Stimulated activated CD8-positive, alpha-beta memory T cell treated with anti-CD3 and anti-CD28 coated beads, Interleukin-15, amount 100 ng/mL, for 4 hours (primary cell): Measurements from ENCODE around the gene P2RX7.
"Not testable (repeated sequence)": the region's sequence is repeated elsewhere in the genome, so short reads cannot be mapped to it uniquely, and the experiment has no call there.

ENCODE experiments used
- DNase-seq, 2 donors: peaks; one replicate each; pipeline ENCODE4 v3.0.0-alpha.2; 2020; ENCODE audit warnings: low read depth in 2 of 2

P2RX7 gene

DNA sequence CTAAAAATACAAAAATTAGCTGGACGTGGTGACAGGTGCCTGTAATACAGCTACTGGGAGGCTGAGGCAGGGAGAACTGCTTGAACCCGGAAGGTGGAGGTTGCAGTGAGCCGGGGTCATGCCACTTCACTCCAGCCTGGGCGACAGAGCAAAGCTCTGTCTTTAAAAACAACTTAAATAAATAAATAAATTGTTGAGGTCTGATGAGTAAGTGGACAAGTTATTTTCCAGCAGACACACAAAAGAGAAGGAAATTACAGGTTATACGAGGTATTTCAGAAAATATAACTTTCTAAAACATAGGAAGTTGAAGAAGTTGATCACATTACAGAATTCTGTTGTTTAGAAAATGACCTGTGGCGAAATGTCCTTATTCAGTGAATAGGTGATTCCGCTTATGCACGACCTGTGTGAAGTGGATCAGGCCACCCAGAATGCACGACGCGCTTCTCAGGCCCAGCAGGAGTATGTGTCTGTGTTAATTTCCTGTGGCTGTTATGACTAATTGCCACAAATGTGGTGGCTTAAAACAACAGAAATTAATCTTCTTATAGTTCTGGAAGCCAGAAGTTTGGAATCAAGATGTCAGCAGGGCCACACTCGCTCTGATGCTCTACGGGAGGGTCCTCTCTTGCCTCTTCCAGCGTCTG is 38.1 kb downstream of the P2RX7 start:
- no peak for DNase-seq

DNA sequence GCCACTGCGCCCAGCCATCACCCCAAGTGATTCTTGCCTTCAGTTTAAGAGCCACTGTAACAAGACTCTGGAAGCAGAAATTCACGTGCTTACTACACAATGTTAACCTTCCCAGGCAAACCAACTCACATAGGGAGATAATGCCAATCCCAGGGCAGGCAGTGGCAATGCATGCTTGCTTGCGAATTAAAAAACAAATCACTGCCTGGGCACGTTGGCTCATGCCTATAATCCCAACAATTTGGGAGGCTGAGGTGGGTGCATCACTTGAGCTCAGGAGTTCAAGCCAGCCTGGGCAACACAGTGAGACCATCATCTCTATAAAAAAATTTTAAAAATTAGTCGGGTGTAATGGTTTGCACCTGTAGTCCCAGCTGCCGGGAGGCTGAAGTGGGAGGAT is 39.5 kb downstream of the P2RX7 start:
- DNase-seq, result no peak

DNA sequence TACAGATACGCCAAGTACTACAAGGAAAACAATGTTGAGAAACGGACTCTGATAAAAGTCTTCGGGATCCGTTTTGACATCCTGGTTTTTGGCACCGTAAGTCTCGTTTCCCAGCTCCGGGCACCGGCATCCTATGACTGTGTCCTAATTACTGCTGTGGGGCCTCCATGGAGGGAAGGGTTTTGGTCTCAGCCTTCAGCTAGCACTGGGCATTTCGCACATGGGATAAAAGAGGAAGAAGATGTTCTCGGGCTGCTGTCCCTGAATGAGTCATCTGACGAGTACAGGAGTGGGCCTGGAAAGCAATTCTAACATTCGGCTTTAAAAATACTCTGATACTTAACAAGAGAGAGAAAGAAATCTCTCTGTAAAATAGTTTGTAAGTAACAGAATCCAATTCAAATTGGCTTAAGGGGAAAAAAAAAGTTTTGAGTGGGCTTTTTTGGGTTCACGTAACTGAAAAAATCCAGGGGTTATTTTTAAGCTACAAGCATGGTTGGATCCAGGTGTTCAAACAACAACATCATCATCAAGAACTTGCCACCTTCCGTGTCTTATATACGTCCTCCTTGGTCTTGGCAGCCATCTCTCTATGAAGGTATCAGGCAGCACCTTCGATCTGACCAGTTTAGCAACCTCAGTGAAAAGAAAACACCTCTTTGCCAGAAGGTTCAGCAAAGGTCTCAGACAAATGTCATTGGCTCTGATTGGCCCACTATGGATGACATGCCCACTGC is 42.9 kb downstream of the P2RX7 start:
- no peak for DNase-seq

DNA sequence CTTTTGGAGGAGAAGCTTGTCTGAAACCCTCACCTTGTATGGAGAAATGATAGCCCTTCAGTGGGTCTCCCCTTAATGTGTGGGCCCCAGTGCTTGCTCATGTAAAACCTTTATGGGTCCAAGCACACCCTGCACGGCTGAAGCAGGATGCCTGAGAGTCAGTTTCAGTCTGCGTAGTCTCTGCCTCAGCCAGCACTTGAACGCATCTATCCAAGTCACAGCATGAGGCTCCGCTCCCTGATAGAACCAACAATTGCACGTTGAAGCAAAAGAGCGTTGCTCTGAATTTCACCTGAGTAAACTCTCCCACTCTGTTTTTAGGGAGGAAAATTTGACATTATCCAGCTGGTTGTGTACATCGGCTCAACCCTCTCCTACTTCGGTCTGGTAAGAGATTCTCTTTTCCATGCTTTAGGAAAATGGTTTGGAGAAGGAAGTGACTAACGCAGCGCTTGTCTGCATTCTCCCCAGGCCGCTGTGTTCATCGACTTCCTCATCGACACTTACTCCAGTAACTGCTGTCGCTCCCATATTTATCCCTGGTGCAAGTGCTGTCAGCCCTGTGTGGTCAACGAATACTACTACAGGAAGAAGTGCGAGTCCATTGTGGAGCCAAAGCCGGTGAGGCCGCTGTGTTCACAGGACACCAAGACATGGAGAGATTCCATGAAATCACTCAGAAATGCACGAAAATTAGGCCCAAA is 44.3 kb downstream of the P2RX7 start:
- no peak for DNase-seq

GRCh38 chr12:121181181-121181580 is 48.5 kb downstream of the P2RX7 start:
- DNase-seq, result no peak

- DNase-seq, result no peak
Measured at GRCh38 chr12:121182222-121182893, 49.7 kb downstream of the P2RX7 start.

DNA sequence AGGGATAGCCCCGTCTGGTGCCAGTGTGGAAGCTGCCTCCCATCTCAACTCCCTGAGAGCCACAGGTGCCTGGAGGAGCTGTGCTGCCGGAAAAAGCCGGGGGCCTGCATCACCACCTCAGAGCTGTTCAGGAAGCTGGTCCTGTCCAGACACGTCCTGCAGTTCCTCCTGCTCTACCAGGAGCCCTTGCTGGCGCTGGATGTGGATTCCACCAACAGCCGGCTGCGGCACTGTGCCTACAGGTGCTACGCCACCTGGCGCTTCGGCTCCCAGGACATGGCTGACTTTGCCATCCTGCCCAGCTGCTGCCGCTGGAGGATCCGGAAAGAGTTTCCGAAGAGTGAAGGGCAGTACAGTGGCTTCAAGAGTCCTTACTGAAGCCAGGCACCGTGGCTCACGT is 51.7 kb downstream of the P2RX7 start:
- DNase-seq, result no peak

GRCh38 chr12:121184984-121185889 is 52.6 kb downstream of the P2RX7 start:
- DNase-seq, result no peak

DNA sequence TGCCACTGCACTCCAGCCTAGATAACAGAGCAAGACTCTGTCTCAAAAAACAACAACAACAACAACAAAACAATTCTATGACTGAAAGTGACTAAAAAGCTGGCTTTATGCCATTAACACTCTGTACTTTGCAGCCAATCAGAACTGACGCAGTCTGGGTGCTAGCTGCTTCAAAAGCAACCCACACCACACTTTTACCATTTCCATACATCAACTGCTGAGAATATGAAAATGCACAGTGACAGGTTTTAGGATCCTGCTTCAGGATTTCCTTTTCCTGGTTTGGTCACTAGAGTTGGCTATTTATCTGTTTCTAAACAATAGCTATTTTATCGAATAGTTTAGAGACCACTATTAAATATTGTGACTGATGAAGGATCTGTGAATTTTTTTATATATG is 54.1 kb downstream of the P2RX7 start:
- no peak for DNase-seq

GRCh38 chr12:121187501-121187900 is 54.8 kb downstream of the P2RX7 start:
- no peak for DNase-seq

- DNase-seq, result no peak
Measured at GRCh38 chr12:121188227-121188626, 55.6 kb downstream of the P2RX7 start.

DNA sequence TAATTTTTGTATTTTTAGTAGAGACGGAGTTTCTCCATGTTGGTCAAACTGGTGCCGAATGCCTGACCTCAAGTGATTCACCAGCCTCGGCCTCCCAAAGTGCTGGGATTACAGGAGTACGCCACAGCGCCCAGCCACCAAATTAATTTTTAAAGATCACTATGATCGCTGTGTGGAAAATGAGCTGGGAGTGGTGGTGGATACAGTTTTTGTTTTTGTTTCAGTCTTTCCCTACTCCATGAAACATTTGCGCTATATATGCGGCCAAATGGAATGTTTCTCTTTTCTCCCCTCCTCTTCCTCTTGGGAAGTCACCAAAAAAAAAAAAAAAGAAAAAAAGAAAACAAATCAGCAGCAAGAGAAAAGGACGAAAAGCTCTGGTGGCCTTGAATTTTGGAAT is 56.5 kb downstream of the P2RX7 start:
- no peak for DNase-seq

GRCh38 chr12:121189619-121190155 is 57.0 kb downstream of the P2RX7 start:
- DNase-seq, result no peak

GRCh38 chr12:121190523-121191031 is 57.9 kb downstream of the P2RX7 start:
- no peak for DNase-seq

GRCh38 chr12:121191151-121191550 is 58.5 kb downstream of the P2RX7 start:
- no peak for DNase-seq

- DNase-seq, result no peak
Measured at GRCh38 chr12:121196902-121197301, 64.2 kb downstream of the P2RX7 start.

GRCh38 chr12:121198949-121199348 is 66.3 kb downstream of the P2RX7 start:
- no peak for DNase-seq

DNA sequence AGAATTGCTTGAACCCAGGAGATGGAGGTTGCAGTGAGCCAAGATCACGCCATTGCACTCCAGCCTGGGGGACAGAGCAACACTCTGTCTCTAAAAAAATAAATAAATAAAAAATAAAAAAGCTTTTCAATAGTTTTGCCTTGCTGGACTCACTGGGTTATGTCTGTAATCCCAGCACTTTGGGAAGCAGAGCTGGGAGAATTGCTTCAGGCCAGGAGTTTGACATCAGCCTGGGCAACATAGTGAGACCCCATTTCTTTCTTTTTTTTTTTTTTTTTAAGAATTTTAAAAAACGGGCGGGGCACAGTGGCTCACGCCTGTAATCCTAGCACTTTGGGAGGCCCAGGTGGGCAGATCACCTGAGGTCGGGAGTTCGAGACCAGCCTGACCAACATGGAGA is 68.5 kb downstream of the P2RX7 start:
- not testable (repeated sequence) for DNase-seq

DNA sequence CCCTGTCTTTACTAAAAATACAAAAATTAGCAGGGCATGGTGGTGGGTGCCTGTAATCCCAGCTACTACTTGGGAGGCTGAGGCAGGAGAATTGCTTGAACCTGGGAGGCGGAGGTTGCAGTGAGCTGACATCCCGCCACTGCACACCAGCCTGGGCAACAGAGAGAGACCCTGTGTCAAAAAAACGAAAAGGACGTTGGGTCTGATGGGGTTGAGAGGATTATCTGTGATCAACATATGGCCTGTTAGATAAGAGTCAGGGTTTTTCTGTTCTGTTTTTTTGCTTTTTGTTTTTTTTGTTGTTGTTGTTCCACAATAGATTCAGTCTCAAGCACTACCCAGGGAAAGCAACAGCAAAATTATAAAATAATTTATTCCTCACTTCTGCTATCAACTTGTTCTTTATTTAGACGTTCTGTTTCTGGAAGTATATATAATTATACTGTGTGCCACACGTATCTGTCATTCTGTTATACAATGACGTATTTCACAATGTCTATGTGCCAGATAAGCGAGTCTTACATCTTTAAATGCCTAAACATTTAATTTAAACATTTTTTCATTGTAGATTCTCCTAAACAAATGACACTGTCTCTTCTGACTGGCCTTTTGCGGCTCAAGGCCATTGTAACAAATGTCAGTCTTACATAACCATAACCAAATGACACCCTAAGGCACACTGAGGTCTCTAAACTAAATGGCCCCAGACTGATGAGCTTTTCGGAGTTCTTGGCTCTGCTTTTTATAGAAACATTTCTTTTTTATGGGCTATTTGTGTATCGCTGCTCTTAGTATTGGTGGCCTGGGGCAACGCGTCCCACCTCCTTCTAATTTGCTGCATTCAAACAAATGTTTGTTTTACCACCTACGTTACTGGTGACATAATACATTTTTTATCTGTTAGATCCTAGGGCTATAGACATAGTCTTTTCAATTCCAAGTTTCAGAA is 70.0 kb downstream of the P2RX7 start:
- no peak for DNase-seq

- DNase-seq, result no peak
Measured at GRCh38 chr12:121203482-121203881, 70.8 kb downstream of the P2RX7 start.
